ENCODE data around the gene ABHD17B. TPM values are rescaled to one million over a fixed set of nuclear protein-coding genes. Genes with fewer than 3 reads are reported as not detected.

Gene ABHD17B
- total RNA-seq, 2 donors from 2014 or later: 20.6 to 33.6 TPM

- Histone ChIP-seq H3K4me3 (no peak overlapping the region), H3K4me1 (no peaks in the 10 kb centered on the region), H3K36me3 (no peaks in the 10 kb centered on the region), H3K9ac (ENCODE audit: low read depth in 2 of 2, low read length in 2 of 2) (no peak overlapping the region), H3K9me3 (no peaks in the 10 kb centered on the region), H3K27me3 (no peaks in the 10 kb centered on the region), H3K27ac (no peak overlapping the region)
- intact Hi-C loops (cut with DNase I): no loop called here
- no peak for DNase-seq
- TF ChIP-seq CTCF (IDR thresholded peaks at IDR 0.05): no peak
Measured at GRCh38 chr9:71895117-71895516, 15.9 kb downstream of the ABHD17B start.

DNA sequence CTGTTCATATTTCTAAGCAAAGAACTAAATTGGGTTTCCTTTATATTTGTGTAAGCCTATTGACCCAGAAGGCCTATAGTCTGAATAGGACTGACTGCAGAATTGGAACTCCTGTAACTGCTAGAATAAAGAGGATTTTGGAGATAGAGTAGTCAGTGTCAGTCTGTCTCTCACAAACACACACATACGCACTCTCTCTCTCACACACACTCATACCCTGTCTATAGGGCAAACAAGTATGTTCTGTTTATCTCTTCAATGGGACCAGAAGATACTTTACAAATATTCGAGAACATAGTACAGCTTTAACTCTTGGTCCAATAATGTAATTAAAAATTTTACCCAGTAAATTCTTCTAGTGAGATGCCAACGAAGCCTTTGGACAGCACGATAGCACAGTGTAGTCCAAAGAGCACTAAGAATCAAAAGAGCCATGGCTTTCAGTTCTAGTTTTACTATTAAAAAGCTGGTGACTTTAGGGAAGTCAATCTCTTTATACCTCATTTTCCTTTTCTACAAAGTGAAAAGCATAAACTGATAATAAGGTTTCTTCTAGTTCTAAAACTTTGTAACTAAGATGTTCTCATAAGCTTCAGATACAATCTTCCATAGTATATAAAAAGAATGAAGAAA, 19.3 kb downstream of the ABHD17B start:
- Histone ChIP-seq H3K9ac (ENCODE audit: low read depth in 2 of 2, low read length in 2 of 2) (no peak overlapping the region), H3K4me3 (no peak overlapping the region), H3K36me3 (no peaks in the 10 kb centered on the region), H3K4me1 (no peaks in the 10 kb centered on the region), H3K9me3 (no peaks in the 10 kb centered on the region), H3K27ac (no peak overlapping the region), H3K27me3 (no peaks in the 10 kb centered on the region)
- no peak for DNase-seq
- TF ChIP-seq CTCF (IDR thresholded peaks at IDR 0.05): no peak
- intact Hi-C loops (cut with DNase I): no loop called here

DNA sequence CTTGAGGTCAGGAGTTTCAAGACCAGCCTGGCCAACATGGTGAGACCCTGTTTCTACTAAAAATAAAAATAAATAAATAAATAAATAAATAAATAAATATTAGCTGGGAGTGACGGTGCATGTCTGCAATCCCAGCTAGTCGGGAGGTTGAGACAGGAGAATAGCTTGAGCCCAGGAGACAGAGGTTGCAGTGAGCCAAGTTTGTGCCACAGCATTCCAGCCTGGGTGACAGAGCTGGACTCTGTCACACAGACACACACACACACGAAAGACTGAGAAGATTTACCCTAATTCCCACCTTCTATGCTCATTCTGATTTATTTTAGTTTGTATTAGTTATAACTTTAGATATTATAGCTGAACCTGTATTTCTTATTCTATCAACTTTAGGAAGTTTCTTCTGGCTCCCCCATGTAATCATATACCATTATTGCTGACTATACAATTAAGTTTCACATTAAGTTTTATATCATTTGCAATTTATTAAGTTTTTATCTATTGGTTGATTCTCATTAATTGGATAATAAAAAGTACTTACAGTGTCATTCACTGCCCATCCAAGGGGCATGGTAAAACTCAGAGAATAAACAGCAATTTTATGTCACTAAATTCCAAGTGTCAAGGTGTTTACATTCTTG, 20.8 kb downstream of the ABHD17B start:
- no peaks in the 10 kb centered on the region for H3K4me1 ChIP-seq
- no peak for TF ChIP-seq CTCF (IDR thresholded peaks at IDR 0.05)
- no peak overlapping the region for H3K9ac ChIP-seq (ENCODE audit: low read depth in 2 of 2, low read length in 2 of 2)
- intact Hi-C loops (cut with DNase I): no loop called here
- H3K27ac ChIP-seq: no peak overlapping the region
- H3K27me3 ChIP-seq: no peaks in the 10 kb centered on the region
- no peak for DNase-seq
- H3K4me3 ChIP-seq: no peak overlapping the region
- H3K9me3 ChIP-seq: no peaks in the 10 kb centered on the region
- no peaks in the 10 kb centered on the region for H3K36me3 ChIP-seq

DNA sequence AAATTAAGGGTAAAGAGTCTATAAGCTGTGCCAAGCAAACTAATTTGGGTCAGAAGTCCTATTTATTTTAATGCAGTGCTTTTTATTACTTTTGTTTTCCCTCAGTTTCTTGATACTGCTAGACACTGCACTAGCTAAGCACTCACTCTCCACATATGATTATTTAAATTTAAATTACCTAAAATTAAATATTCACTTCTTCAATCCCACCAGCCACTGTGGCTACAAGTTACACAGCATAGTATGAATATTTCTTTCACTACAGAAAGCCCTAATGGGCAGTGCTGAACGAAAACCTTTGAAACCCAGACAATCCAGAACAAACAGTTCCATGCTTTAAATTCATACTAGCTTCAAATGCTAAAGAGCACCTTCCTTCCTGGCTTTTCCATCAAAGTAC, 23.6 kb downstream of the ABHD17B start:
- no peaks in the 10 kb centered on the region for H3K36me3 ChIP-seq
- no peak overlapping the region for H3K27ac ChIP-seq
- H3K4me1 ChIP-seq: no peaks in the 10 kb centered on the region
- TF ChIP-seq CTCF (IDR thresholded peaks at IDR 0.05): no peak
- no peak for DNase-seq
- intact Hi-C loops (cut with DNase I): no loop called here
- no peaks in the 10 kb centered on the region for H3K27me3 ChIP-seq
- H3K9ac ChIP-seq (ENCODE audit: low read depth in 2 of 2, low read length in 2 of 2): no peak overlapping the region
- H3K9me3 ChIP-seq: no peaks in the 10 kb centered on the region
- H3K4me3 ChIP-seq: no peak overlapping the region

DNA sequence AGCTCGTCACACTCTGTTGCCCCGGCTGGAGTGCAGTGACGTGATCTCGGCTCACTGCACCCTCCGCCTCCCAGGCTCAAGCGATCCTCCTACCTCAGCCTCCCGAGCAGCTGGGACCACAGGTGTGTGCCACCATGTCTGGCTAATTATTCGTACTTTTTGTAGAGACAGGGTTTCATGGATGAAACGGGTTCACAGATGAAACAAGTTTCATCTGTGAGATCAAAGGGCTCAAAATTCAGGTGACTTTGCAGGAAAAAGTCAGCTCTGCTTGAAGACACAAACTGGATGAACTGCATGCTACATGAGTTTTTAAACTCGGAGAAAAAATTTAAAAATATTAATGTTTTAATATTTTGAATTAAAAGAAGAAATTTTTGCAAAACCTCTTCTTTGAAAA, 24.5 kb downstream of the ABHD17B start:
- H3K9me3 ChIP-seq: no peaks in the 10 kb centered on the region
- no peaks in the 10 kb centered on the region for H3K36me3 ChIP-seq
- H3K4me1 ChIP-seq: no peaks in the 10 kb centered on the region
- no peak overlapping the region for H3K27ac ChIP-seq
- H3K9ac ChIP-seq (ENCODE audit: low read depth in 2 of 2, low read length in 2 of 2): no peak overlapping the region
- no peak for TF ChIP-seq CTCF (IDR thresholded peaks at IDR 0.05)
- intact Hi-C loops (cut with DNase I): no loop called here
- H3K4me3 ChIP-seq: no peak overlapping the region
- DNase-seq: no peak
- H3K27me3 ChIP-seq: no peaks in the 10 kb centered on the region
